ENCODE results near the gene DAZAP2. TPM values are rescaled to one million over a fixed set of nuclear protein-coding genes. Genes with fewer than 3 reads are reported as not detected.

Gene DAZAP2
- total and polyA plus RNA-seq, 9 of the 15 experiments (the other 6 are each of a cell fraction or from before 2014, with no cell fraction given): 116 to 668 (median 227) TPM

DNA sequence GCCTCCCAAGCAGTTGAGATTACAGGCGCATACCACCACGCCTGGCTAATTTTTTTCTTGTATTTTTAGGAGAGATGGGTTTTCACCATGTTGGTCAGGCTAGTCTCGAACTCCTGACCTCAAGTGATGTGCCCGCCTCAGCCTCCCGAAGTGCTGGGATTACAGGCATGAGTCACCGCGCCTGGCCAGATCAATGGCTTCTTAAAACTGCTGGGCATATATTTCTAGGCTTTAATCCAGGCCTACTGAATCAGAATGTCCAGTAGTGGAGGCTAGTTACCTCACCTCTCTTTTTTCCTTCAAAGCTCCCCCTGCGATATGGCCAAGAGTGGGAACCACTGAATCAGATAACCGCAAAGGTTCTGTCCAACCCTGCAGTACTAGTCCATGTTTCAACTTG is 37.8 kb upstream of the DAZAP2 start:
- CTCF ChIA-PET (ENCODE audit: low intra/inter-chr PET ratio): no interaction called here
- BruUV-seq (replicated peaks): no TSS peak
- 28% methylated on average over 9 of the region's 9 CpGs for WGBS (ENCODE audit: insufficient coverage, low coverage, missing lambda C conversion rate)

More for the DNA sequence above, 37.8 kb upstream of the DAZAP2 start:
- POLR2A ChIA-PET: interaction anchor here (0.6 to 1.2 kb wide), 2 partner anchors 10 to 16 kb away, joined by 5 to 6 read pairs; no protein-coding TSS in a partner anchor
- intact Hi-C loops (cut with micrococcal nuclease) (no loop called here), in situ Hi-C loops (cut with MboI) (no loop called here)
- no peak overlapping the region for H3K9ac ChIP-seq (ENCODE audit: insufficient read depth in 1 of 2, low read depth in 2 of 2, low read length in 2 of 2)
- no peaks in the 10 kb centered on the region for H3K9me3 ChIP-seq (replicated peaks; ENCODE audit: control insufficient read depth, insufficient read depth, low read depth, low read length)
- H3K36me3 ChIP-seq (ENCODE audit: control insufficient read depth, insufficient read depth, low read length): no peaks in the 10 kb centered on the region
- H3K79me2 ChIP-seq (ENCODE audit: control insufficient read depth, insufficient read depth, low read length): no peaks in the 10 kb centered on the region
- no peaks in the 10 kb centered on the region for H4K20me1 ChIP-seq (replicated peaks; ENCODE audit: control insufficient read depth, insufficient read depth, low read length)
- no peak overlapping the region for H3K4me2 ChIP-seq (ENCODE audit: insufficient read depth, low read length)
- no peak overlapping the region for H3K27ac ChIP-seq (ENCODE audit: extremely low read depth, low read depth, low read length)
- no peak overlapping the region for H3K4me3 ChIP-seq
- TF ChIP-seq SMAD2 (IDR thresholded peaks at IDR 0.05; ENCODE audit: low read depth, low read length): no peak
- TF ChIP-seq, protein P1, sequence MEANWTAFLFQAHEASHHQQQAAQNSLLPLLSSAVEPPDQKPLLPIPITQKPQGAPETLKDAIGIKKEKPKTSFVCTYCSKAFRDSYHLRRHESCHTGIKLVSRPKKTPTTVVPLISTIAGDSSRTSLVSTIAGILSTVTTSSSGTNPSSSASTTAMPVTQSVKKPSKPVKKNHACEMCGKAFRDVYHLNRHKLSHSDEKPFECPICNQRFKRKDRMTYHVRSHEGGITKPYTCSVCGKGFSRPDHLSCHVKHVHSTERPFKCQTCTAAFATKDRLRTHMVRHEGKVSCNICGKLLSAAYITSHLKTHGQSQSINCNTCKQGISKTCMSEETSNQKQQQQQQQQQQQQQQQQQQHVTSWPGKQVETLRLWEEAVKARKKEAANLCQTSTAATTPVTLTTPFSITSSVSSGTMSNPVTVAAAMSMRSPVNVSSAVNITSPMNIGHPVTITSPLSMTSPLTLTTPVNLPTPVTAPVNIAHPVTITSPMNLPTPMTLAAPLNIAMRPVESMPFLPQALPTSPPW (CRISPR knock-in tag; IDR thresholded peaks at IDR 0.05): 0 out of 2 replicates have a peak, but pooled peaks have one; percentile 21
- TF ChIP-seq, protein P2, sequence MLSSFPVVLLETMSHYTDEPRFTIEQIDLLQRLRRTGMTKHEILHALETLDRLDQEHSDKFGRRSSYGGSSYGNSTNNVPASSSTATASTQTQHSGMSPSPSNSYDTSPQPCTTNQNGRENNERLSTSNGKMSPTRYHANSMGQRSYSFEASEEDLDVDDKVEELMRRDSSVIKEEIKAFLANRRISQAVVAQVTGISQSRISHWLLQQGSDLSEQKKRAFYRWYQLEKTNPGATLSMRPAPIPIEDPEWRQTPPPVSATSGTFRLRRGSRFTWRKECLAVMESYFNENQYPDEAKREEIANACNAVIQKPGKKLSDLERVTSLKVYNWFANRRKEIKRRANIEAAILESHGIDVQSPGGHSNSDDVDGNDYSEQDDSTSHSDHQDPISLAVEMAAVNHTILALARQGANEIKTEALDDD (IDR thresholded peaks at IDR 0.05): peak; percentile 79
- TF ChIP-seq, protein P3, sequence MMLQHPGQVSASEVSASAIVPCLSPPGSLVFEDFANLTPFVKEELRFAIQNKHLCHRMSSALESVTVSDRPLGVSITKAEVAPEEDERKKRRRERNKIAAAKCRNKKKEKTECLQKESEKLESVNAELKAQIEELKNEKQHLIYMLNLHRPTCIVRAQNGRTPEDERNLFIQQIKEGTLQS (IDR thresholded peaks at IDR 0.05): 0 out of 2 replicates have a peak, but pooled peaks have one; percentile 22
- TF ChIP-seq, protein P3 (CRISPR knock-in tag; conservative IDR thresholded peaks at IDR 0.05): no peak
- H3K9me1 ChIP-seq (ENCODE audit: control insufficient read depth, insufficient read depth, low read length): no peaks in the 10 kb centered on the region
- FAIRE-seq (peak; percentile 40), ATAC-seq (0 out of 3 replicates have a peak, but pooled peaks have one; percentile 15), DNase-seq (ENCODE audit: extremely low read depth in 1 of 4, low spot score in 3 of 4) (no peak)
- peaks cover 0 to 17% of the 10 kb centered on the region in 2 experiments; a peak in 3 of 5 replicates for H3K4me1 ChIP-seq (replicated peaks in 1 of 2; ENCODE audit: control insufficient read depth in 2 of 2, insufficient read depth in 2 of 2, low read length in 2 of 2)
- no peaks in the 10 kb centered on the region for H3K27me3 ChIP-seq (ENCODE audit: control insufficient read depth in 2 of 2, insufficient read depth in 2 of 2, low read length in 2 of 2)
- no peak overlapping the region for H2AFZ ChIP-seq (ENCODE audit: low read depth, low read length)

All from K562 (cell line).